GM10248 (cell line): ENCODE data around the gene STK11IP.

Experiments
- CTCF ChIA-PET: fragments of 300-600 bp; sonication (Branson Sonifier 250); formaldehyde crosslinking; extraction: SDS; loops from one replicate; lab custom pipeline; 2021; ENCODE audit warnings: antibody characterized with exemption; lab: Yijun Ruan, JAX
- POLR2A ChIA-PET: fragments of 350-650 bp; sonication (Branson Sonifier 250); formaldehyde crosslinking; extraction: SDS; loops from one replicate; lab custom pipeline; 2020; ENCODE audit warnings: antibody characterized with exemption; lab: Yijun Ruan, JAX
- DNase-seq: peaks from one replicate; pipeline ENCODE4 v3.0.0; 2012; ENCODE audit errors: extremely low spot score
- TF ChIP-seq, protein P1 (sequence below): IDR thresholded peaks from 2 replicates; pipeline ENCODE4 v1.5.1; 2012; ENCODE audit warnings: mild to moderate bottlenecking, low read depth; ENCODE audit errors: extremely low read depth, missing control alignments, control extremely low read depth

Gene STK11IP

DNA sequence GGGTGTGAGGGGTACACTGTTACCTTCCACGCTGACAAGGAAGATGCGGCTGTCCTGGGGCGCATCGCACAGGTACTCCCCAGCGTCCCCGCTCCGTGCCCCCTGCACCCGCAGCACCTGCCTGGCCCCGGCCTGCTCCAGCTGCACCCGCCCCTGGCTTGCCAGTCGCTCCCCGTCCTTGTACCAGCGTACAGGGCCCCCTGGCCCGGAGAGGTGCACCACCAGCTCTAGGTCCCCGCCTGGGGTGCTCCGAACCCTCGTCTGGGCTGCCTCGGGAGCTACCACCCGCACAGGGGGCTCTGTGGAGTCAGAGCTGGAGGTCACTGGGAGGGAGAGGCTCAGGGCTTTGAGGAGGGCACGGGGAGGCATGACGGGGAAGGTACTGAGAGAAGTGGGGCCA lies 40.3 kb upstream of the STK11IP start:
- POLR2A ChIA-PET, result interaction anchor here (0.5 kb wide), 1 partner anchor 168 kb away, joined by 7 read pairs; no protein-coding TSS in a partner anchor
- DNase-seq, result no peak
- CTCF ChIA-PET, result interaction anchor here (1.2 to 7.9 kb wide), 5 partner anchors 9 to 96 kb away, joined by 3 to 63 read pairs (median 3); partner anchors contain the start of genes CHPF and TMEM198
- TF ChIP-seq, protein P1, sequence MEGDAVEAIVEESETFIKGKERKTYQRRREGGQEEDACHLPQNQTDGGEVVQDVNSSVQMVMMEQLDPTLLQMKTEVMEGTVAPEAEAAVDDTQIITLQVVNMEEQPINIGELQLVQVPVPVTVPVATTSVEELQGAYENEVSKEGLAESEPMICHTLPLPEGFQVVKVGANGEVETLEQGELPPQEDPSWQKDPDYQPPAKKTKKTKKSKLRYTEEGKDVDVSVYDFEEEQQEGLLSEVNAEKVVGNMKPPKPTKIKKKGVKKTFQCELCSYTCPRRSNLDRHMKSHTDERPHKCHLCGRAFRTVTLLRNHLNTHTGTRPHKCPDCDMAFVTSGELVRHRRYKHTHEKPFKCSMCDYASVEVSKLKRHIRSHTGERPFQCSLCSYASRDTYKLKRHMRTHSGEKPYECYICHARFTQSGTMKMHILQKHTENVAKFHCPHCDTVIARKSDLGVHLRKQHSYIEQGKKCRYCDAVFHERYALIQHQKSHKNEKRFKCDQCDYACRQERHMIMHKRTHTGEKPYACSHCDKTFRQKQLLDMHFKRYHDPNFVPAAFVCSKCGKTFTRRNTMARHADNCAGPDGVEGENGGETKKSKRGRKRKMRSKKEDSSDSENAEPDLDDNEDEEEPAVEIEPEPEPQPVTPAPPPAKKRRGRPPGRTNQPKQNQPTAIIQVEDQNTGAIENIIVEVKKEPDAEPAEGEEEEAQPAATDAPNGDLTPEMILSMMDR, result no peak

DNA sequence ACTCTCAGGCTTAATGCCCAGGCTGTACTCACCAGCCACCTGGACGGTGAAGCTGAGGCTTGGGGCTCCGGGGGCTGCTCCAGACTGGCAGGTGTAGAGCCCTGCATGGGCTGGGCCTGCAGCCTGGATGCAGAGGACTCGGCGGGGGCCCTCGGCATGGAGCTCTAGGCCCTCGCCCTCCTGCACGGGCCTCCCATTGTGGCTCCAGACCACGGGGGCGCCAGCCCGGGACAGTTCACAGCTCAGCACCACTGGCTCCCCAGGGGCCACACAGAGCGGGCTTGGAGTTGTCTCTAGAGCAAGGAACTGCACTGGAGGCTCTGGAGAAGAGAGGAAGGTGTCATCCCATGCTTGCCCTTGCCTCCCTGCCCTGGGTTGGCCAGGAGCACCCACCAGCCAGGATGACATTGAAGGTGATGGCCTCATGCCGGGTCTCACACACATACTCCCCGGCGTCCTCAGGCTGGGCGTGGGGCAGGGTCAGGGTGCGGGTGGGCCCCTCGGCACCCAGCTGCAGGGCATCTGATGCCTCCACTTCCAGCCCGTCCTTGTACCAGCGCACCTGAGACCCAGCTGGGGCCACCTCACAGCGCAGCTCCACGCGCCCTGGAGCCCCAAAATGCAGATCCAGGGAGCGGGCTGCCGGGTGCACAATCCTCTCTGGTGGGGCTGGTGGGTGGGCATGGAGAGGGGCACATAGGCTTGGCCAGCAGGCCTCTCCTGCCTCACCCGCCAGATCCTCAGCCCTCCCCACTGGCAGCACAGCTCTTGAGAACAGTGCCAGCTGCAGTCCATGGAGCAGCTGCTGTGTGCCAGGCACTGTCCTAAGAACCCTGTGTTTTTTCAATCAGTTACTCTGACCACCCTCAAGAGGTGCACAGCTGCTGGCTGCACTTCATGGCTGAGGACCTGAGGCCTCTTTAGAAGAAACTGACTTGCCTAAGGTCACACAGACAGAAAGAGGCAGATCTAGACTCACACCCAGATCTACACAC lies 39.6 kb upstream of the STK11IP start:
- POLR2A ChIA-PET, result interaction anchor here (0.5 kb wide), 1 partner anchor 169 kb away, joined by 7 read pairs; no protein-coding TSS in a partner anchor
- no peak for DNase-seq
- CTCF ChIA-PET, result interaction anchor here (1.2 to 7.9 kb wide), 6 partner anchors 10 to 101 kb away, joined by 3 to 63 read pairs (median 4); partner anchors contain the start of genes CHPF and TMEM198
- TF ChIP-seq, protein P1, result no peak

DNA sequence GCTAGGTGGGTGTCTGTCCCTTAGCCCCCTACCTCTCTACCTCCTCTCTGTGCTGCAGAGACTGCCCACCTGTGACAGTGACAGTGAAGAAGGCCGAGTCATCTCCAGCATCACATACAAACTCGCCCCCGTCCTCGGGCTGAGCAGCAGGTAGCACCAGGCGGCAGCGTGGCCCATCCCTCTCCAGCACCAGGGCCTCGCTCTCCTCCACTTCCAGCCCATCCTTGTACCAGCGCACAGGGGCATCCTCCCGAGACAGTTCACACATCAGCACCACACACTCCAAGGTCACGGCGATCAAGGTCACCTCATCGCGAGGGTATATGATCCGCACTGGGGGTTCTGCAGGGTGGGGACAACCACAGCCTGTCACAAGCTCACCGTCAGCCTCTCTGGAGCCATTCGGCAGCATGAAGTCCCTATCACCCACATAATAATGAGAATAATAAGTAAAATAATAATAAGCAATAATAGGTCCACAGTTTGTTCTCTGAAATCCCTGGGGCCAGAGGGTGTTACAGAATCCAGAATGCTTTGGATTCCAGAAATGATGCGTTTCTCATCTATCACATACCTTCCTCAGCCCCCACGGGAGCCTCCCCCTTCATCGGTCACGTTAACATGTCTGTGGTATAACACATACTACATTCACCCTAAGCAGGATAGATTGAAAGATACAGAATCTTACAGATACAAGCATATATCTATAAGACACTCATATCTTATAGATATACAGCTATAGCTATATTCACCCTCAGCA lies 38.3 kb upstream of the STK11IP start:
- POLR2A ChIA-PET, result no interaction called here
- TF ChIP-seq, protein P1, result no peak
- CTCF ChIA-PET, result interaction anchor here (0.6 to 5.3 kb wide), 29 partner anchors 8 to 356 kb away, joined by 3 to 66 read pairs (median 6); partner anchors contain the start of genes CHPF, DNPEP, INHA and OBSL1
- no peak for DNase-seq

DNA sequence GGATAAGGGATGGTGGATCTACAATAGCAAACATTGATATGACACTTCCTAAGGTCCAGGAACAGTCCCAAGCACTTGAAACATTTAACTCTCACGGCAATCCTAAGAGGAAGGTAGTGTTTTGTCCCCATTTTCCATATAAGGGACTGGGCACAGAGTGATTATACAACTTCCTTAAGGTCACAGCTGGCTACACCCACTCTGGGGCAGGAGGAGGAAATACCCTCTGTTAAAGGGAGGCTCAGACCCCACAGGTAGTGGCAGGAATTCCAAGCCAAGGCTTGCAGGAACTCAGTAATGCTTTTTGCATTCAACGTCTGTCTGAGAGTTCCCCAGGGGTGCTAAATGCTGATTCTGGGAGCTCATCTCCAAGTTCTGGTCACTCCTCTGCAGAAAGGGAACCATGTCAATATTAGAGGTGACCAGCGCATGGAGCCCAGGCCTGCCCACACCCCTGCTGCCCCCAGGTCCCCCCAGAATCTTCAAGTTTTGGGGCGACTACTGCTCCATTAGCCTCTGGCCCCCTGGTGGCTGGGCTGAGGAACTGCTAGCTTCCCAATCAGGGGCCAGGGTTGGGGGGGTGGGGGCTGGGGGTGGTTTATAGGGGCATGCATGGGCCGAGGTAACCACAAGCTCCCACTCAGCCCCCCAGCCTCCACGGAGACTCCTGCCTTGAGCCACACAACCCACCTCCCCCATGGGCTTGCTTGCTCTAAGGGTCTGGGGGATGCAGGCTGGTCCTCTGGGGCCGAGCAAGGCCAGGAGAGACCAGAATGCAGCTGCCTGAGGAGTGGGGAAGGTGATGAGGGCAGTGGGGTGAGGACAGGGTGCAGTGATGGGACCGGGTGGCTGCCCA lies 37.4 kb upstream of the STK11IP start:
- peak; percentile 74 for DNase-seq
- TF ChIP-seq, protein P1, result peak; percentile 61
- CTCF ChIA-PET, result interaction anchor here (0.6 to 5.3 kb wide), 41 partner anchors 9 to 357 kb away, joined by 3 to 66 read pairs (median 5); partner anchors contain the start of genes CHPF, DNPEP, INHA and OBSL1
- POLR2A ChIA-PET, result no interaction called here

DNA sequence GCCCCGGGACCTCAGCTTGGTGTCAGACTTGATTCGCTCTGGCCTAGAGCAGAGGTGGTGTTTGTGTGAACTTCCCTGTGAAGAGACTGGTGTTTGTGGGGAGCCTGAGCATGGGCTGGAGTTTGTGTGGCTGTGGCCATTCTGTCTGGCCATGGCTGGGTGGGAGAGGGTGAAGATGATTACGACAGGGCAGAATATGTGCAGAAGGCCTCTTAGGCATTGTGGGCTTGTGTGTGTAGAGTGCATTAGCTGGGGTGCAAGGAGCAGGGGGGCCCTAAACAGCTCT lies 36.8 kb upstream of the STK11IP start:
- TF ChIP-seq, protein P1, result no peak
- POLR2A ChIA-PET, result no interaction called here
- DNase-seq, result no peak
- CTCF ChIA-PET, result interaction anchor here (0.7 to 5.3 kb wide), 35 partner anchors 9 to 358 kb away, joined by 3 to 66 read pairs (median 6); partner anchors contain the start of genes CHPF, DNPEP, INHA and OBSL1
